Renal cortical epithelial cell (primary cell): ENCODE results near the gene ACAP2. TPM values are rescaled to one million over a fixed set of nuclear protein-coding genes. Genes with fewer than 3 reads are reported as not detected.
"Not testable (repeated sequence)": the region's sequence is repeated elsewhere in the genome, so short reads cannot be mapped to it uniquely, and the experiment has no call there.

Experiments
- DNase-seq: peaks from one replicate; pipeline ENCODE4 v3.0.0-alpha.2; 2011; ENCODE audit warnings: low read depth
- total RNA-seq: library from RNA; depleted of rRNA; stranded (reverse); fragments of >200 nt; gene quantifications from 2 replicates; pipeline ENCODE4 v1.2.3, GENCODE V29; 2014

Gene ACAP2
- total RNA-seq, 1 donor from 2014 or later = 45.6 TPM

- peak; percentile 35 for DNase-seq
Observed at GRCh38 chr3:195388380-195388779, 54.4 kb downstream of the ACAP2 start.

- DNase-seq = no peak
Observed at GRCh38 chr3:195386739-195387138, 56.1 kb downstream of the ACAP2 start.

GRCh38 chr3:195385526-195385925 lies 57.3 kb downstream of the ACAP2 start:
- peak; percentile 84 for DNase-seq

- peak; percentile 21 for DNase-seq
Observed at GRCh38 chr3:195384952-195385351, 57.9 kb downstream of the ACAP2 start.

- DNase-seq = peak; percentile 42
Observed at GRCh38 chr3:195372220-195372619, 70.6 kb downstream of the ACAP2 start.

- DNase-seq = no peak
Observed at GRCh38 chr3:195366200-195366925, 76.5 kb downstream of the ACAP2 start.

GRCh38 chr3:195365371-195365770 lies 77.4 kb downstream of the ACAP2 start:
- no peak for DNase-seq

GRCh38 chr3:195357797-195358196 lies 85.0 kb downstream of the ACAP2 start:
- DNase-seq = not testable (repeated sequence)

GRCh38 chr3:195356151-195357086 lies 86.4 kb downstream of the ACAP2 start:
- DNase-seq = no peak

- DNase-seq = not testable (repeated sequence)
Observed at GRCh38 chr3:195354009-195354408, 88.8 kb downstream of the ACAP2 start.

- peak; percentile 54 for DNase-seq
Observed at GRCh38 chr3:195352895-195353488, 89.8 kb downstream of the ACAP2 start.

- no peak for DNase-seq
Observed at GRCh38 chr3:195348426-195349115, 94.2 kb downstream of the ACAP2 start.

- no peak for DNase-seq
Observed at GRCh38 chr3:195337747-195338146, 105.1 kb downstream of the ACAP2 start.

- no peak for DNase-seq
Observed at GRCh38 chr3:195334967-195335366, 107.9 kb downstream of the ACAP2 start.

GRCh38 chr3:195319060-195319459 lies 123.8 kb downstream of the ACAP2 start:
- DNase-seq = no peak

- DNase-seq = no peak
Observed at GRCh38 chr3:195312714-195313113, 130.1 kb downstream of the ACAP2 start.

- peak; percentile 4 for DNase-seq
Observed at GRCh38 chr3:195307711-195308110, 135.1 kb downstream of the ACAP2 start.

- DNase-seq = no peak
Observed at GRCh38 chr3:195306369-195306768, 136.5 kb downstream of the ACAP2 start.

GRCh38 chr3:195302431-195302830 lies 140.4 kb downstream of the ACAP2 start:
- DNase-seq = peak; percentile 12

GRCh38 chr3:195297446-195297845 lies 145.4 kb downstream of the ACAP2 start:
- DNase-seq = no peak

- DNase-seq = no peak
Observed at GRCh38 chr3:195296662-195297061, 146.2 kb downstream of the ACAP2 start.

GRCh38 chr3:195291121-195291520 lies 151.7 kb downstream of the ACAP2 start:
- no peak for DNase-seq
